ENCODE measurements around the gene DDB1. TPM values are rescaled to one million over a fixed set of nuclear protein-coding genes. Genes with fewer than 3 reads are reported as not detected.

The DDB1 gene
- total RNA-seq: 100 to 1,000 TPM; 118 to 133 TPM

- DNase-seq (ENCODE audit: low spot score): peak; percentile 93
- Histone ChIP-seq H3K36me3 (peaks cover 16% of the 10 kb centered on the region), H3K4me1 (peaks cover 0 to 28% of the 10 kb centered on the region in 2 donors), H3K27ac (peak within 1 kb of the TSS; percentile 84 to 93), H3K9me3 (no peaks in the 10 kb centered on the region), H3K4me3 (peak within 1 kb of the TSS; percentile 87 to 99), H3K27me3 (no peaks in the 10 kb centered on the region)
- peak in 1 of 2 donors; percentile 30 for TF ChIP-seq CTCF (IDR thresholded peaks at IDR 0.05)
Measured at GRCh38 chr11:61332797-61333549, at the start of gene DDB1, which contains the start of gene TKFC. TSS of gene DDB1 (minus strand) at chr11:61333105. CDS start at chr11:61332968, 137 bp downstream. TSS of gene TKFC (plus strand) at chr11:61333228. CDS start at chr11:61334729, 1,501 bp downstream.

GRCh38 chr11:61380884-61381283 lies 48.0 kb upstream of the DDB1 start:
- no peak overlapping the region for H3K4me3 ChIP-seq
- no peak for TF ChIP-seq CTCF (IDR thresholded peaks at IDR 0.05)
- no peak for DNase-seq (ENCODE audit: low spot score)
- no peaks in the 10 kb centered on the region for H3K36me3 ChIP-seq
- H3K9me3 ChIP-seq: no peaks in the 10 kb centered on the region
- H3K27ac ChIP-seq: no peak overlapping the region
- H3K27me3 ChIP-seq: no peaks in the 10 kb centered on the region
- peaks cover 0 to 14% of the 10 kb centered on the region in 2 donors for H3K4me1 ChIP-seq

DNA sequence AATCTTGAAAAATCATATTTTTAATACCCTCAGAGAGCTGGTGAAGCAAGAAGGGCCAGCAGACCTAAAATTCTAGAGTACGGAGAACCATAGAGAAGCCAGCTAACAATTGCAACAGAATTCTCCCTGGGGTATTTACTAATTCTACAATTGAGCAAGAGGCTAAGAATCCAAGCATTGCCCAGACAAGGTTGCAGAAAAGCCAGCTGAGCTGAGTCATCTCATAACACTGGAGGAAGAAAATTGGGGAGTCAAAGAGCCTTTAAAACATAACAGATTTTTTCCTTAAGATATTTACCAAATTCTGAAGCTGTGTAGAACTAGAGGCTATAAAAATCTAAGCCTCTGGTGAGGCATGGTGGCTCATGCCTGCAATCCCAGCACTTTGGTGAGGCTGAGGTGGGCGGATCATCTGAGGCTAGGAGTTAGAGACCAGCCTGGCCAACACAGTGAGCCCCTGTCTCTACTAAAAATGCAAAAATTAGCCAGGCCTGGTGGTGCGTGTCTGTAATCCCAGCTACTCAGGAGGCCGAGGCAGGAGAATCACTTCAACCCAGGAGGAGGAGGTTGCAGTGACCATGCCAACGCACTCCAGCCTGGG lies 45.9 kb upstream of the DDB1 start:
- peak; percentile 71 for DNase-seq (ENCODE audit: low spot score)
- Histone ChIP-seq H3K27me3 (no peaks in the 10 kb centered on the region), H3K36me3 (no peaks in the 10 kb centered on the region), H3K9me3 (no peaks in the 10 kb centered on the region), H3K4me1 (peaks cover 0 to 7% of the 10 kb centered on the region in 2 donors), H3K4me3 (no peak overlapping the region), H3K27ac (peak overlapping the region; percentile 53 to 77)
- no peak for TF ChIP-seq CTCF (IDR thresholded peaks at IDR 0.05)

DNA sequence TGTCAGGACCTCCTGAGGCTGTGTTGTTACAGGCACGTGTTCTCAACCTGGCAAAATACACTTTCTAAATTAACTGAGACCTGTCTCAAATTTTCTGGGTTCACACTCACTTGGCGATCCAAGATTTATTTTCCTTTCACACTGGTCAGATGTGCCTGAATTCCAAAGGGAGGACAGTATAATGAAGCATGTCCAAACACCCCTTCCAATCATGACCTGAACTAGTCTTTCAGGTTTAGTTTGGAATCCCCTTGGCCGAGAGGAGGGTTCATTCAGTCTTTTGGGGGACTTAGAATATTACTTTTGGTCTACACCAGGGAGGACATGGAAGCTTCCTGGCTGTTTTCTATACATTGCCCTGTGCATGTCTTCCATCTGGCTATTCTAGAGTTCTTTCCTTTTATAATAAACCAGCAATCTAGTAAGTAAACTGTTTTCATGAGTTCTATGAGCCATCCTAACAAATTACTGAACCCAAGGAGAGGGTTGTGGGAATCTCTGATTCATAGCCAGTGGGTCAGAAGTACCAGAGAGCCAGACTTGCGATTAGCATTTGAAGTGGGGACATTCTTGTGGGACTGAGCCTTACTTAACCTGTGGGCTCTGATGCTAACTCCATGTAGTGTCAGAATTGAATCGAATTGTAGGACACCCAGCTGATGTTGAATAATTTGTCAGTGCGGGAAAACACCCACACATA lies 44.7 kb upstream of the DDB1 start:
- TF ChIP-seq CTCF (IDR thresholded peaks at IDR 0.05): no peak
- DNase-seq (ENCODE audit: low spot score): no peak
- Histone ChIP-seq H3K27ac (no peak overlapping the region), H3K36me3 (no peaks in the 10 kb centered on the region), H3K9me3 (no peaks in the 10 kb centered on the region), H3K4me1 (peaks cover 0 to 7% of the 10 kb centered on the region in 2 donors), H3K4me3 (no peak overlapping the region), H3K27me3 (no peaks in the 10 kb centered on the region)

- TF ChIP-seq CTCF (IDR thresholded peaks at IDR 0.05): no peak
- no peak overlapping the region for H3K27ac ChIP-seq
- no peaks in the 10 kb centered on the region for H3K27me3 ChIP-seq
- peaks cover 0 to 7% of the 10 kb centered on the region in 2 donors for H3K4me1 ChIP-seq
- H3K9me3 ChIP-seq: no peaks in the 10 kb centered on the region
- no peak for DNase-seq (ENCODE audit: low spot score)
- no peak overlapping the region for H3K4me3 ChIP-seq
- H3K36me3 ChIP-seq: no peaks in the 10 kb centered on the region
Measured at GRCh38 chr11:61375761-61376108, 42.8 kb upstream of the DDB1 start.
